Upper lobe of left lung (tissue), 6 donors: Measurements from ENCODE around the gene CRYGD. TPM values are rescaled to one million over a fixed set of nuclear protein-coding genes. Genes with fewer than 3 reads are reported as not detected.
"Not testable (repeated sequence)": the region's sequence is repeated elsewhere in the genome, so short reads cannot be mapped to it uniquely, and the experiment has no call there.

Source experiments
- ATAC-seq, 2 donors: fragments of 200-7000 bp; cut with Tn5 transposase; one replicate each; pipeline ENCODE4 v1.9.1; 2022; ENCODE audit warnings: mild to moderate bottlenecking in 2 of 2, moderate library complexity in 2 of 2; ENCODE audit not compliant: low FRiP score in 2 of 2
- DNase-seq, 2 donors: peaks; one replicate each; pipeline ENCODE4 v3.0.0-alpha.2; 2019 to 2020
- H3K27ac ChIP-seq, 4 donors: fragments of 200-600 bp; sonication (generic); one replicate each; pipeline ENCODE4 v1.5.1; 2016 to 2019
- H3K27me3 ChIP-seq, 4 donors: fragments of 200-600 bp; sonication (generic); one replicate each; pipeline ENCODE4 v1.5.1; 2017 to 2019
- H3K36me3 ChIP-seq, 4 donors: fragments of 200-600 bp; sonication (generic); one replicate each; pipeline ENCODE4 v1.5.1; 2016 to 2019
- H3K4me1 ChIP-seq, 4 donors: fragments of 200-600 bp; sonication (generic); one replicate each; pipeline ENCODE4 v1.5.1; 2018 to 2019
- H3K4me3 ChIP-seq, 4 donors: fragments of 200-600 bp; sonication (generic); one replicate each; pipeline ENCODE4 v1.5.1; 2017 to 2019; ENCODE audit warnings: mild to moderate bottlenecking in 2 of 4, moderate library complexity in 1 of 4
- H3K9me3 ChIP-seq, 4 donors: fragments of 200-600 bp; sonication (generic); one replicate each; pipeline ENCODE4 v1.5.1; 2018 to 2019
- CTCF ChIP-seq, 6 experiments: fragments of 450-650 bp in 4 of 6; fragments of 200-600 bp in 2 of 6; sonication (generic) in 2 of 6; IDR thresholded peaks; one replicate each; pipeline ENCODE4 v1.5.1; 2016 to 2019; ENCODE audit warnings: antibody characterized with exemption in 6 of 6
- EP300 ChIP-seq, 4 donors: sonication (generic); formaldehyde crosslinking; IDR thresholded peaks; one replicate each; pipeline ENCODE4 v1.5.1; 2017; ENCODE audit warnings: antibody characterized with exemption in 4 of 4, control low read depth in 2 of 4
- POLR2A ChIP-seq, 4 donors: fragments of 450-650 bp; IDR thresholded peaks; one replicate each; pipeline ENCODE4 v1.5.1; 2016 to 2017; ENCODE audit warnings: antibody characterized with exemption in 4 of 4, mild to moderate bottlenecking in 2 of 4
- POLR2AphosphoS5 ChIP-seq, 2 donors: sonication (generic); formaldehyde crosslinking; IDR thresholded peaks; one replicate each; pipeline ENCODE4 v1.5.1; 2017; ENCODE audit warnings: antibody characterized with exemption in 2 of 2
- WGBS, 2 donors: methylation state at CpG; one replicate each; pipeline ENCODE4 v1.1.5; 2017 to 2018; 5-methylcytosine and 5-hydroxymethylcytosine counted together
- total RNA-seq, 6 donors: library from RNA; depleted of rRNA in 4 of 6; stranded (reverse); fragments of >200 nt in 4 of 6; gene quantifications; one replicate each; pipeline versions ENCODE4 v1.1.0 to v1.2.1, GENCODE V29; 2016 to 2021
- donor health status: DM: no; HTN: no; CAD: no; lungs with moderate emphysema.
- donor health status: DM: no; HTN: yes; CAD: no; lungs with severe emphysema.

Gene CRYGD
- total RNA-seq, 6 donors from 2014 or later = not detected

DNA sequence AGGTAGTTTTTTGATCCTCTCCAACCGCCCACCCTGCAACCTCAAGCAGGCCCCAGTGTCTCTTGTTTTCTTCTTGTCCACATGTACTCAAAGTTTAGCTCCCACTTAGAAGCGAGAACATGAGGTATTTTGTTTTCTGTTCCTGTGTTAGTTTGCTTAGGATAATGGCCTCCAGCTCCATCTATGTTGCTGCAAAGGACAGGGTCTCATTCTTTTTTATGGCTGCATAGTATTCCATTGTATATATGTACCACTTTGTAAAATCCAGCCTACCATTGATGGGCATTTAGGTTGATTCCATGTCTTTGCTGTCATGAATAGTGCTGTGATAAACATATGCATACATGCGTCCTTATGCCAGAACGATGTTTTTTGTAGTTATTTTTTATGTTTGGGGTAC, 2.8 kb upstream of the CRYGD start:
- 94 to 95% methylated on average over 4 of the region's 4 CpGs for WGBS, 2 donors

DNA sequence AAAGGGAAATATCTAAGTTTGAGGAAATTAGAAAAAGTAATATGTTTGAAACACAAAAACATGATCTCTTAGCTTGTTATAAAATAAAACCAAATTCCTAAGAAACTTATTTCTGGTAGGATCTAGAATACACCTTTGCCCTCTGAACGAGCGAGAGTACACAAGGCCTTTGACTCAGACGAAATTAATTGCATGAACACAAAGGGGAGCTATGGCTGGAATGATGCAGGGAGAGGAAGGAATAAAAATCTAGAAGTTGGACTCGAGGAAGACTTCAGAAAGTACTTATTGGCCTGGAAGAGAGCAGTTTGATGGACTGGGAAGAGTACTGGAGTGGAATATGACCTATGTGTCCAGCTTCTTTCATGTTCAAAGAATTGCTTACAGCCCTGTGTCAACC, 927 bp upstream of the CRYGD start:
- DNase-seq (no peak), ATAC-seq (no peak)
- Histone ChIP-seq H3K4me3 (no peak overlapping the region), H3K36me3 (no peaks in the 10 kb centered on the region), H3K27me3 (no peaks in the 10 kb centered on the region), H3K4me1 (peaks cover 3 to 10% (median 7%) of the 10 kb centered on the region in 4 donors), H3K27ac (no peak overlapping the region), H3K9me3 (no peaks in the 10 kb centered on the region)
- WGBS, 2 donors = 81 to 88% methylated on average over 4 of the region's 4 CpGs
- TF ChIP-seq POLR2A (IDR thresholded peaks at IDR 0.05) (no peak), EP300 (IDR thresholded peaks at IDR 0.05) (no peak), CTCF (IDR thresholded peaks at IDR 0.05) (no peak), POLR2AphosphoS5 (IDR thresholded peaks at IDR 0.05) (no peak)

More for the DNA sequence above, 2.8 kb upstream of the CRYGD start:
- Histone ChIP-seq H3K4me3 (no peak overlapping the region), H3K36me3 (no peaks in the 10 kb centered on the region), H3K4me1 (peaks cover 3 to 10% (median 7%) of the 10 kb centered on the region in 4 donors), H3K27ac (no peak overlapping the region), H3K27me3 (no peaks in the 10 kb centered on the region), H3K9me3 (no peaks in the 10 kb centered on the region)
- DNase-seq (no peak), ATAC-seq (no peak)
- no peak for TF ChIP-seq POLR2AphosphoS5 (IDR thresholded peaks at IDR 0.05)
- no peak for TF ChIP-seq CTCF (IDR thresholded peaks at IDR 0.05)
- no peak for TF ChIP-seq EP300 (IDR thresholded peaks at IDR 0.05)
- TF ChIP-seq POLR2A (IDR thresholded peaks at IDR 0.05) = no peak

- WGBS, 2 donors = 98 to 100% methylated on average over 1 of the region's 1 CpG
- DNase-seq = no peak
- Histone ChIP-seq H3K9me3 (no peaks in the 10 kb centered on the region), H3K4me3 (no peak overlapping the region), H3K27me3 (no peaks in the 10 kb centered on the region), H3K4me1 (peaks cover 3 to 10% (median 7%) of the 10 kb centered on the region in 4 donors), H3K36me3 (no peaks in the 10 kb centered on the region), H3K27ac (no peak overlapping the region)
- no peak for ATAC-seq
- TF ChIP-seq CTCF (IDR thresholded peaks at IDR 0.05) (no peak), POLR2A (IDR thresholded peaks at IDR 0.05) (no peak), EP300 (IDR thresholded peaks at IDR 0.05) (no peak), POLR2AphosphoS5 (IDR thresholded peaks at IDR 0.05) (no peak)
Measured at GRCh38 chr2:208122248-208122647, 2.1 kb downstream of the CRYGD start.

GRCh38 chr2:208118918-208119317, 5.4 kb downstream of the CRYGD start:
- no peaks in the 10 kb centered on the region for H3K27me3 ChIP-seq
- no peaks in the 10 kb centered on the region for H3K36me3 ChIP-seq
- WGBS, 2 donors = 94 to 96% methylated on average over 3 of the region's 3 CpGs
- no peak for DNase-seq
- no peak for ATAC-seq
- no peak overlapping the region for H3K27ac ChIP-seq
- H3K4me3 ChIP-seq = no peak overlapping the region
- H3K9me3 ChIP-seq = no peaks in the 10 kb centered on the region
- peaks cover 0 to 2% (median 2%) of the 10 kb centered on the region in 4 donors for H3K4me1 ChIP-seq
- TF ChIP-seq POLR2A (IDR thresholded peaks at IDR 0.05) (no peak), EP300 (IDR thresholded peaks at IDR 0.05) (no peak), POLR2AphosphoS5 (IDR thresholded peaks at IDR 0.05) (no peak), CTCF (IDR thresholded peaks at IDR 0.05) (no peak)

GRCh38 chr2:208117390-208117789, 6.9 kb downstream of the CRYGD start:
- not testable (repeated sequence) for ATAC-seq, H3K27me3 ChIP-seq, H3K9me3 ChIP-seq, H3K4me3 ChIP-seq, H3K36me3 ChIP-seq, H3K4me1 ChIP-seq, DNase-seq, H3K27ac ChIP-seq
- WGBS, 2 donors = 89 to 95% methylated on average over 11 of the region's 11 CpGs
